GM19395 (cell line): ENCODE measurements around the gene CA10.
A peak's percentile ranks its signal among the peaks of the same experiment; 100 is the strongest.

Source experiments
- ATAC-seq: cut with Tn5 transposase; IDR thresholded peaks from one replicate; pipeline ENCODE4 v1.9.1; 2021; ENCODE audit warnings: mild to moderate bottlenecking, moderate library complexity; ENCODE audit not compliant: unreplicated experiment

Gene CA10

DNA sequence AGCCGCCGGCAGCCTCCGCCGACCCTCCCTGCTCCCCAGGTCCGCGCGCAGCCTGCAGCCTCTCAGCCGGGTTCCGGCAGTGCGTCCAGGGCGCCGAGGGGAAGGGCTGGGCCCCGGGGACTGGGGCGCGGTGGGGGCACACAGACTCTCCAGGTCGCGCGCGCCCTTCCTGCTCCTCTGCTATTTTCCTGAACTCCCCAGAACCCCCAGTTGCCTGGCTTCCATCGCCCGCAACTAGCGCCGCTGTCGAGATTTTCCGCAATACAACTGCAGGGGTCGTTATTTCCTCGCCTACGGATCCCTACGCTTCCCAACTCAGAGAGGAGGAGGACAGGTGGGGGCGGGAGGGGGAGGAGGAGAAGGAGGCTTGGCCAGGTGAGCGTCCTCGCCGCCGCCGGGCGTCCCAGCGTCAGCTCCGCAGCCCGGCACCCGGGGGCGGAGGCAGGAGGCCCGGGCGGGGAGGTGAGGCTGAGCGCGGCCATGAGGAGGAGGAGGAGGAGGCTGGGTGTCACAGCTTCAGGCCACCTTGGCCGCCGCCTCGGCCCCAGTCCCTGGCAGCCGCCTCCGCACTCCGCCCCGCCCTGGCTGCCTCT lies at the start of gene CA10:
Gene CA10, minus strand, starts transcription at position 265 of the 593 bp plus-strand sequence.
- ATAC-seq = no peak

- no peak for ATAC-seq
Observed at GRCh38 chr17:52207796-52208195, 49.3 kb upstream of the CA10 start.

DNA sequence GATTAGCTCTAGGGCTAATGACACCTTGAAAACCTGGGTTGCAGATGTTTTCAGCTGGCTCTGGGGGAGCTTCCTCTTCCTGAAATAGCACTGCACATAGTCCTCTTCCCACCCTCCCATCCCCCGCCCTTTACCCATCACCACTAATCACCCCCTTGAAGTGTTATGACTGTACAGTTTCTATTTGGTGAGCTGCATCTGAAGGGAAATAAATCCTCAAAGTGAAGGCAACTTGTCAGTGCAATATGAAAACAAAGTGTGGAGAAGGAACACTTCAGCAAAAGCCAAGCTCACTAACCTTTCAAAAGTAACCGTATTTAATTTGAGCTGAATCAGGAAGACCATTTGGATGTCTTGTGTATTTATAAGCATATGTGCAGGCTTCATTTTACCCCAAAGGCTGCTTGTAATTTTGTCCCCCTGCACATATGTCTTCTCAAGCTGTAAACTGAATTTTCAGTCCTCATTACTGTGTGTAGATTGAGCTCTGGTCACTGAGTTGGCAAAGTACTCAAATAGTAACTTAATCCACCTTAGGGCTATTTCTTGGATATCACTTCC lies 44.1 kb upstream of the CA10 start:
- ATAC-seq = no peak

GRCh38 chr17:52201767-52202519 lies 43.4 kb upstream of the CA10 start:
- ATAC-seq = no peak

DNA sequence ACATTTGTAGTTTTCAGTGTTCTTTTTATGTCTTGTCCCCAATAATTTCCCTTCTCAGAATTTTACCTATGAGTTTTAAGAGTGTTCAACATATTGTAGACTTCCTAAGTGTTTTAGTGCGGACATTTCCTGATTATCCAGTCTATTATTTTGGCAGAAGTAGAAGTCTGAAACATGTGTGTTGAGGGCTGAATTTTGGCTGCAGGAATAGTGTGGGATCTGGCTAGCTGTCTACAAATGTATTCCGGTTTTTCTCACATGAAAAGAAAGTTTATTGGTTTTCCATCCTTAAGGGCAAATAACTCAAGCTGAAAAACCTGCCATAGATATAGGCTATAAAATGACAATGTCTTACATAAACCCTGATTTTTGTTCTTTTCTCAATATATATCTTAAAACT lies 33.0 kb upstream of the CA10 start:
- no peak for ATAC-seq

- ATAC-seq = no peak
Observed at GRCh38 chr17:52181782-52182181, 23.3 kb upstream of the CA10 start.

- ATAC-seq = no peak
Observed at GRCh38 chr17:52178012-52178411, 19.5 kb upstream of the CA10 start.

DNA sequence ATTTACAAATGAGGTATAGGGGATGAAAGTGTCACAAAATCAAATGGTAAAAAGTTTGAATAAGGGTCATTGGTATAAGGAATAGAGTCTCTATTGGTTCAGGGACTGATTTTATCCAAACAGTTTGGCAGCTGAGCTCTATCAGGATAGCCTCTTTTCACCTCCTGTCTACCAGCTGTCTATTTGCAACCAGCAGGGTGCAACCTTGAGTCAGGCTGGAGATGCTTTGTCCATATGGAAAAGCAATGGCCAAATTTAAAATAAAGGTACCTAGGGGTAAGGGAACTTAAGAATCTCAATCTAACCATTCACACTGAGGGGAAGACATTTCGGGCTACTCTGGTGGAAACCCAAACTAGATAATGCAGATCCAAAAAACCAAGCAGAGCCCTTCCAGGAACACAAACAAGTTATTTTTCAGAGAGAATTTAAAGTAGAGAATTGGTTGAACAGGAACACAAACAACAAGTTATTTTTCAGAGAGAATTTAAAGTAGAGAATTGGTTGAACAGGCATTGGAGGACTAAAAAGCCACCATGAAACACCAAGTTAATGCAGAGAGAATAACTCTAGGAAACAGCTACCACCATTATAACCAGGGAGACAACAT lies 12.6 kb upstream of the CA10 start:
- no peak for ATAC-seq

- no peak for ATAC-seq
Observed at GRCh38 chr17:52160136-52160567, 1.6 kb upstream of the CA10 start.

GRCh38 chr17:52159246-52160135 lies 977 bp upstream of the CA10 start:
- ATAC-seq = no peak

DNA sequence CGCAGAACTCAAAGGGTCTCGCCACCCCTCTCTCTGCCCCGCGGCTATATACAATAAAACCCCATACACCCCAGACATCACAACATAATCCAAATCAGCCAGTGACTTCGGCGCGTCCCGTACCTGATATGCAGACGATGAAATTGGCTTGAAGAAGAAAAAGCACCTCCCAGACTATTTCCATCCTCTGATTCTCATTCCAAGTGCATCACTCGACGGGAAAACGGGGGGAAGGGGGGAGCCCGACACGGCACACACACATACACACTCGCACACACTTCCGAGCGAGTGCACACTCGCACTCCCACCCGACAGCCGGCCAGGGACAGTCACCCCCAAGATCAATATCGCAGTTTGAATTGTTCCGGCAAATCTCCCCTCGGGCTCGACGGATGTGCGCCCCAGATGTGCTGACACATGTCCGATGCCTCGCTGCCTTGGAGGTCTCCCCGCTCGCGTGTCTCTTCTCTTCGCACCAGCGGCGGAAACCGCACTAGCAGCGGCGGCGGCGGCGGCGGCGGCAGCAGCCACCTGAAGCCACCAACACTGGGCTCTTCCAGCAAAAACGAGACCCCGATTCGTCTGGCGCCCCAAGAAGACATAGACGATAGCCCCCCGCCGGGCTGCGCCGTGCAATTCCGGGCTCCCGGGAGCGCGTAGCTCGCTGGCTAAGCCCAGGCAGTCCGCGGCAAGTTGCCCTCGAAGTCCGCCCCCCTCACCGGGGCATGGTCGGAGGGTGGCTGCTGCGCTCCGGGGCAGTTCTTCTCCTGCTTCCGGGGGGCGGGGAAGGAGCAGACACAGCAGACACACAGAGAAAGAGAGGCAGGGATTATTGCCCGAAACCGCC lies 688 bp downstream of the CA10 start:
- ATAC-seq = no peak

DNA sequence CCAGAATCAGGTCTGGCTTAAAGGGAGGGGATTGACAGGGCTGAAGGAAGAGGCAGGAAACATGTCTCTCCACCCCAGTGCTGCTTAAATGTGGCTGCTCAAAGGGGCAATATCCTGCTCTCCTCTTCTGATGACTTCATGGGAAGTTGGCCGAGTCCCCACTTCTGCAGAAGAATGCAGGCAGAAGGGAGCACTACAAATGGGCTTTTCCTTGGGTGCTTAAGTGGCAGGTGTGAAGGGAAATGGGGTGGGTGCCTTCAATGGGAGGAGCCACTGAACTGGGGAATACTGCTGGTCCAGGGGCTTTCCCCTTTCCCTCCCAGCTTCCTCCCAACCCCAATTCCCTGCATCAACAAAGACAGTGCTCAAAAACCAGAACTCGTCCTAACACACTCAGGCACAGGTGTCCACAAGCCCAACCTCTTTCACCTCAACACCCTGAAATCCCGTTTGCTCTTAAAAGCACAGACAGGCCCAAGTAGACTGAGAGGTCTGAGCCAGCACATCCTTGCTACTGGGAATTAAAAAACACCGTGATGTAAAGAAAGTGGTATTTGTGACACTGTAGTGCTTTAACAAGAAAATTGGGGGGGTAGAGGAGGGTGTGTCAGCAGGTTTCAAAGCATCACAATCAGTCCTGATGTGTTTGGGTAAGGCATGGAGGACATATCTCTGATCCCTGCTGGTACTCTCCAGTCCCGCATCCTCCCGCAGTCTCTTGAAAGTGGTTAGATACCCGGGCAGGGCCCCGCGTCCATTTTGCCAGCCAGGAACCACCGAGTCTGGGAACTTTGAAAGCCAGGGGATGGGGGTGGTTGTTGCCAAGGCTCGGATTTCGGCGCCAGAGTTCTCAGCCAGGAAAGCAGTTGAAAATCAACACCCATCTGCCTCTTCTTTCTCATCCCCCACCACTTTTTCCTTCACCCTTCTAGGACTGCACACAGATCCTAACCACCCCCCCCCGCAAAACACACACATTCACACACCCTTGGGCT lies 1.6 kb downstream of the CA10 start:
- ATAC-seq = no peak

DNA sequence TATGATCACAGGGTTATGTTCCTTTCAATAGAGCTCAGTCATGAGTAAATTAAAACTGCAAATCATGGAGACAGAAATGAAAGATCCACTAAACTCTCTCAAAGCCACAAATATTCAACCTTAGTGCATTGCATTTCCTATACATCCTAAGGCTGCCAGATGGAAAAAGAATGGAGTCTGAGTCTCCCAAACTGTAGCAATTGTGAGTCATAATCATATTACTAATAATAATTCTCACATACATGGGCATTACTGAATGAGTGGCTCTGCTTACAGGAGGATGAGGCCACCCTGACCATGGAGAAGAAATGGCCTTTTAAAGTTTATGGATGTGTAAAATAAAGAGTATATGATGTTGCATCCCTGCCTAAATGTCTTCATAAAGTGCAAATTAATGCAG lies 3.2 kb downstream of the CA10 start:
- ATAC-seq = no peak

DNA sequence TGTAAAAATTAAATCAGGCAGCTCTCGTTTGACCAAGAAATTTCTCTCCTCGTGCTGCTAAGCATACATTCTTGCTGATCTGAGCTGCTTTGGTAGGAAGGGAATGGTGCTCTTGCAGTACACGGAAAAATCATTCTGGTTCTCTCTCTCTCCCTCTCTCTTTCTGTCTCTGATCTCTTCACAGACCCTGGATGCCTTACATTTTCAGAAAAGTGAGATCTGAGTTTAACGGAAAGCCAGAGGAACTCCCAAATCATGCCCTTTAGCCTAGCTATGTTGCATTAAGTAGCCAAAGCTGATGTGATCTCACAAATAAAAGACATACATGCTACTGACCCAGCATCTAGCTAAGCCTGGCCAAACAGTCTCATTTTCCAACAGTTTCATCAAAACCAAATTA lies 4.0 kb downstream of the CA10 start:
- ATAC-seq = no peak

- ATAC-seq = no peak
Observed at GRCh38 chr17:52150935-52151334, 7.6 kb downstream of the CA10 start.

GRCh38 chr17:52149626-52150025 lies 8.9 kb downstream of the CA10 start:
- ATAC-seq = no peak

- ATAC-seq = no peak
Observed at GRCh38 chr17:52148969-52149351, 9.6 kb downstream of the CA10 start.

- peak; percentile 31 for ATAC-seq
Observed at GRCh38 chr17:52148288-52148968, 10.1 kb downstream of the CA10 start.
